DOHH2 (cell line): ENCODE measurements around the gene MACROD2.
"Not testable (repeated sequence)": the region's sequence is repeated elsewhere in the genome, so short reads cannot be mapped to it uniquely, and the experiment has no call there.

ENCODE experiments used
- H3F3A ChIP-seq: fragments of 200-600 bp; sonication (generic), shearing (Covaris generic); 2 replicates; pipeline ENCODE4 v1.6.0; 2016; ENCODE audit warnings: antibody characterized with exemption, mild to moderate bottlenecking; ENCODE audit not compliant: control insufficient read depth, insufficient read depth
- H3K27ac ChIP-seq: fragments of 200-600 bp; sonication (generic); 2 replicates; pipeline ENCODE4 v1.5.1; 2014; ENCODE audit warnings: low read depth, mild to moderate bottlenecking, low read length, moderate library complexity
- H3K27me3 ChIP-seq: fragments of 200-600 bp; sonication (generic); 2 replicates; pipeline ENCODE4 v1.6.1; 2014; ENCODE audit warnings: mild to moderate bottlenecking, low read length, mixed read lengths; ENCODE audit not compliant: control insufficient read depth
- H3K36me3 ChIP-seq: fragments of 200-600 bp; sonication (generic); 2 replicates; pipeline ENCODE4 v1.6.1; 2014; ENCODE audit warnings: mild to moderate bottlenecking, low read length, moderate library complexity, mixed read lengths; ENCODE audit not compliant: control insufficient read depth
- H3K4me1 ChIP-seq: fragments of 200-600 bp; sonication (generic); 2 replicates; pipeline ENCODE4 v1.6.1; 2014; ENCODE audit warnings: mild to moderate bottlenecking, low read length, mixed read lengths; ENCODE audit not compliant: control insufficient read depth
- H3K4me2 ChIP-seq: fragments of 200-600 bp; sonication (generic); 2 replicates; pipeline ENCODE4 v1.6.0; 2014; ENCODE audit warnings: mild to moderate bottlenecking, low read length, moderate library complexity
- H3K4me3 ChIP-seq: fragments of 200-600 bp; sonication (generic); 2 replicates; pipeline ENCODE4 v1.5.1; 2014; ENCODE audit warnings: mild to moderate bottlenecking, low read length, mixed read lengths
- H3K79me2 ChIP-seq: fragments of 200-600 bp; sonication (generic); 2 replicates; pipeline ENCODE4 v1.6.1; 2014; ENCODE audit warnings: mild to moderate bottlenecking, low read length, mixed read lengths; ENCODE audit not compliant: control insufficient read depth
- H3K9me2 ChIP-seq: fragments of 200-600 bp; sonication (generic); replicated peaks from 2 replicates; pipeline ENCODE4 v1.6.1; 2014; ENCODE audit warnings: mild to moderate bottlenecking, low read length, mixed read lengths; ENCODE audit not compliant: control insufficient read depth
- H3K9me3 ChIP-seq: fragments of 200-600 bp; sonication (generic); 2 replicates; pipeline ENCODE4 v1.6.1; 2014; ENCODE audit warnings: antibody characterized with exemption, low read length, mixed read lengths; ENCODE audit not compliant: control insufficient read depth, insufficient read depth
- H4K20me1 ChIP-seq: fragments of 200-600 bp; sonication (generic); 2 replicates; pipeline ENCODE4 v1.6.0; 2014; ENCODE audit warnings: low read depth, mild to moderate bottlenecking, antibody characterized with exemption, low read length, moderate library complexity; ENCODE audit not compliant: control insufficient read depth, insufficient read depth
- CTCF ChIP-seq: fragments of 200-600 bp; sonication (generic); IDR thresholded peaks from one replicate; pipeline ENCODE4 v1.5.1; 2014; ENCODE audit warnings: antibody characterized with exemption, mild to moderate bottlenecking, low read depth, low read length; ENCODE audit not compliant: poor library complexity, severe bottlenecking
- EZH2phosphoT487 ChIP-seq: fragments of 200-600 bp; sonication (generic); IDR thresholded peaks from 2 replicates; pipeline ENCODE4 v1.6.1; 2017; ENCODE audit warnings: borderline replicate concordance, mild to moderate bottlenecking, antibody characterized with exemption, low read length, moderate library complexity, mixed read lengths

Gene MACROD2

DNA sequence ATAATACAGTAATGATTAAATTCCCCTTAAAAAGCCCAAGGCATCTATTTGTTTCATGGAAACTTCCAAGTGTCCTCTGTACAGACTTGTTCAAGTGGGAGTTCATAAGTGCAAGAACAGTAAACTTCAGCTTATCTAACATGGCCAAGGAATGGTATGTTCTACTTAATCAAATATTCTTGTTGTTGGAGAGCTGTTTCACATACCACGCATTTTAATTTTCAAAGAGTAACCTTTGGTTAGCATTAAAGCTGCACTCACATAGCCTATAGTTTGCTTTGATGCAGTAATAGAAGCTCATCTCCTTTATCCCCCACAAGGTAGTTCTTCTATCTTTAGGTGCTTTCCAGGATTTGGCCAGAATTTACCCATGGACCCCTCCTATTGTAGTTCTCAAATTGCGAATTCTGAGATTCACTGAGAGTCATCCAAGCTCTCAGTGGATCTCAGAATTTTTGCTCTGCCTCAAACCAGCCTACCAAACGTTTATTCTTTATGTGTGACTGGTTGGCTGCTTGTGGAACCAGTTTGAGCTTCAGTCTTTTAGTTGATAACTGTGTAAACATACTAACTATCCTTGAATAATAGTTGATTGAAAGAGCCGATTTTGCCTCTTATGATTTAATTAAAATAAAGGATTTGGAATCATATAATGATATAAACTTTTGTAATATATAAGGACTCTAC lies 1010.1 kb downstream of the MACROD2 start:
- Histone ChIP-seq H3K4me1 (no peaks in the 10 kb centered on the region), H3K4me3 (no peak overlapping the region), H3K4me2 (no peak overlapping the region), H4K20me1 (no peaks in the 10 kb centered on the region), H3F3A (no peaks in the 10 kb centered on the region), H3K27ac (no peak overlapping the region), H3K36me3 (no peaks in the 10 kb centered on the region), H3K9me2 (no peaks in the 10 kb centered on the region), H3K9me3 (no peaks in the 10 kb centered on the region), H3K27me3 (no peaks in the 10 kb centered on the region), H3K79me2 (no peaks in the 10 kb centered on the region)
- TF ChIP-seq CTCF (no peak), EZH2phosphoT487 (no peak)

GRCh38 chr20:15011631-15012030 lies 1016.3 kb downstream of the MACROD2 start:
- Histone ChIP-seq H3K27me3 (no peaks in the 10 kb centered on the region), H3K79me2 (no peaks in the 10 kb centered on the region), H3K27ac (no peak overlapping the region), H3K4me1 (no peaks in the 10 kb centered on the region), H4K20me1 (no peaks in the 10 kb centered on the region), H3K4me2 (no peak overlapping the region), H3K9me2 (no peaks in the 10 kb centered on the region), H3K36me3 (no peaks in the 10 kb centered on the region), H3K9me3 (no peaks in the 10 kb centered on the region), H3K4me3 (no peak overlapping the region), H3F3A (no peaks in the 10 kb centered on the region)
- TF ChIP-seq CTCF (no peak), EZH2phosphoT487 (no peak)

DNA sequence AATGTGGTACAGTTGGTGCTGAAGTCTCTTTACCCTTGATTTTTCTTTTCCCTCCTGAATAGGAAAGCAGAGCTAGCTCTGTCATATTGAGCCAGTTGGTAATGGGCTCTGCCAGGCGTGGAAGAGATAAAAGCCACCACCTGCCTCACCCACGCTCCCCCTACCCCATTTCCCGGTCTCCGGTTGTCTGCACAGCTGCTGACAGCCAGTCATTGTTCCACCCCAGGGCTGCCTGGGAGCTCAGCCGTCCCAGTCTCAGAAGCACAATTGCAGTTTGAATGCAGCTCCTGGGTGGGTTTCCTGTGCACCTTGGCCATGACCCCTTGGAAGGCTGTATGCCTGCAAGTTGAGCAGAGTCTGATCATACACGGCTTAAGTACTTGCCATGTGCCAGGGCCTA lies 1017.2 kb downstream of the MACROD2 start:
- no peaks in the 10 kb centered on the region for H3K27me3 ChIP-seq
- no peaks in the 10 kb centered on the region for H3K9me2 ChIP-seq
- H3F3A ChIP-seq = no peaks in the 10 kb centered on the region
- H3K4me3 ChIP-seq = no peak overlapping the region
- no peaks in the 10 kb centered on the region for H3K4me1 ChIP-seq
- H4K20me1 ChIP-seq = no peaks in the 10 kb centered on the region
- H3K79me2 ChIP-seq = no peaks in the 10 kb centered on the region
- H3K27ac ChIP-seq = no peak overlapping the region
- no peak overlapping the region for H3K4me2 ChIP-seq
- no peaks in the 10 kb centered on the region for H3K9me3 ChIP-seq
- no peak for TF ChIP-seq EZH2phosphoT487
- no peak for TF ChIP-seq CTCF
- no peaks in the 10 kb centered on the region for H3K36me3 ChIP-seq

- H4K20me1 ChIP-seq, H3K9me2 ChIP-seq, H3K27me3 ChIP-seq, H3K79me2 ChIP-seq, H3K4me3 ChIP-seq, H3K36me3 ChIP-seq, H3K27ac ChIP-seq, H3K4me1 ChIP-seq, H3F3A ChIP-seq, H3K9me3 ChIP-seq, H3K4me2 ChIP-seq: not testable (repeated sequence)
Observed at GRCh38 chr20:15016875-15017274, 1021.6 kb downstream of the MACROD2 start.
